Suprapubic skin (tissue), 4 donors: Measurements from ENCODE around the gene ZNF148. TPM values are rescaled to one million over a fixed set of nuclear protein-coding genes. Genes with fewer than 3 reads are reported as not detected.

ENCODE experiments used
- DNase-seq, 2 donors: peaks; one replicate each; pipeline ENCODE4 v3.0.0-alpha.2; 2019; ENCODE audit warnings: low spot score in 2 of 2
- H3K27ac ChIP-seq: fragments of 200-600 bp; sonication (generic); one replicate; pipeline ENCODE4 v1.5.1; 2019
- H3K27me3 ChIP-seq: fragments of 200-600 bp; sonication (generic); one replicate; pipeline ENCODE4 v1.5.1; 2019
- H3K36me3 ChIP-seq: fragments of 200-600 bp; sonication (generic); one replicate; pipeline ENCODE4 v1.5.1; 2019
- H3K4me1 ChIP-seq: fragments of 200-600 bp; sonication (generic); one replicate; pipeline ENCODE4 v1.5.1; 2019
- H3K4me3 ChIP-seq: fragments of 200-600 bp; sonication (generic); one replicate; pipeline ENCODE4 v1.5.1; 2019; ENCODE audit warnings: mild to moderate bottlenecking
- H3K9me3 ChIP-seq: fragments of 200-600 bp; sonication (generic); one replicate; pipeline ENCODE4 v1.5.1; 2019
- CTCF ChIP-seq, 2 donors: fragments of 200-600 bp in 1 of 2; fragments of 450-650 bp in 1 of 2; sonication (generic) in 1 of 2; IDR thresholded peaks; one replicate each; pipeline ENCODE4 v1.5.1; 2016 to 2019; ENCODE audit warnings: antibody characterized with exemption in 2 of 2, mild to moderate bottlenecking in 1 of 2, moderate library complexity in 1 of 2
- EP300 ChIP-seq: sonication (generic); formaldehyde crosslinking; IDR thresholded peaks from one replicate; pipeline ENCODE4 v1.6.1; 2017; ENCODE audit warnings: antibody characterized with exemption
- POLR2A ChIP-seq, 2 donors: fragments of 450-650 bp; IDR thresholded peaks; one replicate each; pipeline ENCODE4 v1.6.1; 2017; ENCODE audit warnings: antibody characterized with exemption in 2 of 2, mild to moderate bottlenecking in 2 of 2, moderate library complexity in 2 of 2
- POLR2AphosphoS5 ChIP-seq, 3 donors: sonication (generic); formaldehyde crosslinking; IDR thresholded peaks; one replicate each; pipeline ENCODE4 v1.6.1; 2017; ENCODE audit warnings: antibody characterized with exemption in 3 of 3
- WGBS: methylation state at CpG from one replicate; pipeline ENCODE4 v1.1.5; 2018; 5-methylcytosine and 5-hydroxymethylcytosine counted together
- total RNA-seq, 4 donors: library from RNA; depleted of rRNA; stranded (reverse); fragments of >200 nt; gene quantifications; one replicate each; pipeline ENCODE4 v1.1.0, GENCODE V29; 2016

Gene ZNF148
- total RNA-seq, 4 donors from 2014 or later, result 16.5 to 30.0 (median 20.3) TPM

- no peaks in the 10 kb centered on the region for H3K36me3 ChIP-seq
- no peak overlapping the region for H3K4me3 ChIP-seq
- H3K27me3 ChIP-seq, result no peaks in the 10 kb centered on the region
- TF ChIP-seq POLR2A (IDR thresholded peaks at IDR 0.05), result no peak
- no peak for TF ChIP-seq EP300
- no peak for TF ChIP-seq POLR2AphosphoS5 (IDR thresholded peaks at IDR 0.05)
- no peak for TF ChIP-seq CTCF (IDR thresholded peaks at IDR 0.05)
- no peak overlapping the region for H3K27ac ChIP-seq
- WGBS, result 100% methylated on average over 2 of the region's 2 CpGs
- peaks cover 9% of the 10 kb centered on the region for H3K9me3 ChIP-seq
- peaks cover 2% of the 10 kb centered on the region for H3K4me1 ChIP-seq
- DNase-seq, result no peak
These were observed 35.0 kb downstream of the ZNF148 start for GRCh38 chr3:125340121-125340520.

GRCh38 chr3:125337506-125337905 is 37.6 kb downstream of the ZNF148 start:
- no peak overlapping the region for H3K27ac ChIP-seq
- no peak for TF ChIP-seq POLR2AphosphoS5 (IDR thresholded peaks at IDR 0.05)
- TF ChIP-seq EP300, result no peak
- no peak for TF ChIP-seq POLR2A (IDR thresholded peaks at IDR 0.05)
- no peak for TF ChIP-seq CTCF (IDR thresholded peaks at IDR 0.05)
- peaks cover 6% of the 10 kb centered on the region for H3K4me1 ChIP-seq
- H3K27me3 ChIP-seq, result no peaks in the 10 kb centered on the region
- H3K4me3 ChIP-seq, result no peak overlapping the region
- H3K9me3 ChIP-seq, result peaks cover 9% of the 10 kb centered on the region
- no peaks in the 10 kb centered on the region for H3K36me3 ChIP-seq
- no peak for DNase-seq
- 92% methylated on average over 2 of the region's 2 CpGs for whole genome bisulfite sequencing

GRCh38 chr3:125334675-125335560 is 40.2 kb downstream of the ZNF148 start:
- no peak for DNase-seq
- H3K36me3 ChIP-seq, result no peaks in the 10 kb centered on the region
- H3K4me3 ChIP-seq, result no peak overlapping the region
- TF ChIP-seq CTCF (IDR thresholded peaks at IDR 0.05), result no peak
- H3K27me3 ChIP-seq, result no peaks in the 10 kb centered on the region
- H3K27ac ChIP-seq, result no peak overlapping the region
- 84% methylated on average over 5 of the region's 5 CpGs for WGBS
- no peaks in the 10 kb centered on the region for H3K9me3 ChIP-seq
- peaks cover 6% of the 10 kb centered on the region for H3K4me1 ChIP-seq

- Histone ChIP-seq H3K36me3 (peaks cover 4% of the 10 kb centered on the region), H3K9me3 (no peaks in the 10 kb centered on the region), H3K27ac (no peak overlapping the region), H3K4me3 (no peak overlapping the region), H3K4me1 (peaks cover 6% of the 10 kb centered on the region), H3K27me3 (no peaks in the 10 kb centered on the region)
- 92% methylated on average over 2 of the region's 2 CpGs for WGBS
- no peak for TF ChIP-seq CTCF (IDR thresholded peaks at IDR 0.05)
- TF ChIP-seq POLR2A (IDR thresholded peaks at IDR 0.05), result no peak
- TF ChIP-seq EP300, result no peak
- no peak for TF ChIP-seq POLR2AphosphoS5 (IDR thresholded peaks at IDR 0.05)
- no peak for DNase-seq
These were observed 42.6 kb downstream of the ZNF148 start for GRCh38 chr3:125332504-125332903.

GRCh38 chr3:125331243-125331642 is 43.9 kb downstream of the ZNF148 start:
- H3K4me3 ChIP-seq, result no peak overlapping the region
- H3K9me3 ChIP-seq, result no peaks in the 10 kb centered on the region
- H3K4me1 ChIP-seq, result peaks cover 6% of the 10 kb centered on the region
- no peak for TF ChIP-seq CTCF (IDR thresholded peaks at IDR 0.05)
- no peak for TF ChIP-seq POLR2AphosphoS5 (IDR thresholded peaks at IDR 0.05)
- TF ChIP-seq EP300, result no peak
- TF ChIP-seq POLR2A (IDR thresholded peaks at IDR 0.05), result no peak
- no peak overlapping the region for H3K27ac ChIP-seq
- H3K27me3 ChIP-seq, result no peaks in the 10 kb centered on the region
- peaks cover 4% of the 10 kb centered on the region for H3K36me3 ChIP-seq
- DNase-seq, result no peak
